GM11168 (cell line): ENCODE measurements around the gene OR2A1.
"Not testable (repeated sequence)": the region's sequence is repeated elsewhere in the genome, so short reads cannot be mapped to it uniquely, and the experiment has no call there.

Experiments used
- in situ Hi-C: fragments of 300-500 bp; cut with MboI; formaldehyde crosslinking; loops from one replicate; pipeline ENCODE4 v1.12.0; 2022; ENCODE audit warnings: low sequenced_read_pairs; ENCODE audit not compliant: unreplicated experiment

The OR2A1 gene

GRCh38 chr7:144311872-144312469 is at the start of gene OR2A1:
OR2A1 (plus strand) TSS chr7:144312419; CDS start chr7:144318125, 5,706 bp downstream.
- in situ Hi-C loops, result not testable (repeated sequence)

- in situ Hi-C loops, result not testable (repeated sequence)
These were observed 47.5 kb upstream of the OR2A1 start, which contains the start of gene OR2A7 for GRCh38 chr7:144264692-144265091. OR2A7 (minus strand) TSS chr7:144264792; CDS start chr7:144259628, 5,164 bp downstream.

GRCh38 chr7:144269188-144269587 is 43.0 kb upstream of the OR2A1 start, which contains the start of gene CTAGE8:
CTAGE8 (minus strand) TSS chr7:144269288; CDS start chr7:144269250, 38 bp downstream.
- in situ Hi-C loops, result not testable (repeated sequence)

- in situ Hi-C loops, result not testable (repeated sequence)
These were observed 36.9 kb upstream of the OR2A1 start for GRCh38 chr7:144275281-144275680.

- in situ Hi-C loops, result not testable (repeated sequence)
These were observed 32.2 kb upstream of the OR2A1 start for GRCh38 chr7:144280010-144280409.

- in situ Hi-C loops, result not testable (repeated sequence)
These were observed 30.2 kb upstream of the OR2A1 start for GRCh38 chr7:144281981-144282380.

GRCh38 chr7:144282490-144282889 is 29.7 kb upstream of the OR2A1 start:
- in situ Hi-C loops, result not testable (repeated sequence)

- in situ Hi-C loops, result not testable (repeated sequence)
These were observed 28.5 kb upstream of the OR2A1 start for GRCh38 chr7:144283716-144284115.

- in situ Hi-C loops, result not testable (repeated sequence)
These were observed 24.9 kb upstream of the OR2A1 start for GRCh38 chr7:144287171-144287784.

- in situ Hi-C loops, result not testable (repeated sequence)
These were observed 20.6 kb upstream of the OR2A1 start for GRCh38 chr7:144291607-144292006.

GRCh38 chr7:144292384-144293161 is 19.6 kb upstream of the OR2A1 start:
- in situ Hi-C loops, result not testable (repeated sequence)

- in situ Hi-C loops, result not testable (repeated sequence)
These were observed 18.3 kb upstream of the OR2A1 start for GRCh38 chr7:144293794-144294499.

GRCh38 chr7:144302578-144303303 is 9.5 kb upstream of the OR2A1 start:
- in situ Hi-C loops, result not testable (repeated sequence)

GRCh38 chr7:144303607-144304006 is 8.6 kb upstream of the OR2A1 start:
- in situ Hi-C loops, result not testable (repeated sequence)

GRCh38 chr7:144305156-144305555 is 7.1 kb upstream of the OR2A1 start:
- in situ Hi-C loops, result not testable (repeated sequence)

- in situ Hi-C loops, result not testable (repeated sequence)
These were observed 2.5 kb upstream of the OR2A1 start for GRCh38 chr7:144309702-144310101.

- in situ Hi-C loops, result not testable (repeated sequence)
These were observed 1.0 kb upstream of the OR2A1 start for GRCh38 chr7:144311218-144311617.

- in situ Hi-C loops, result not testable (repeated sequence)
These were observed 5.3 kb downstream of the OR2A1 start for GRCh38 chr7:144317537-144317936.

- in situ Hi-C loops, result not testable (repeated sequence)
These were observed 7.3 kb downstream of the OR2A1 start for GRCh38 chr7:144319547-144319946.
